HG03066 (cell line): Measurements from ENCODE around the gene CEMIP.

Experiments used
- ATAC-seq: cut with Tn5 transposase; IDR thresholded peaks from one replicate; pipeline ENCODE4 v1.9.1; 2021; ENCODE audit warnings: low read depth; ENCODE audit not compliant: unreplicated experiment

CEMIP gene

DNA sequence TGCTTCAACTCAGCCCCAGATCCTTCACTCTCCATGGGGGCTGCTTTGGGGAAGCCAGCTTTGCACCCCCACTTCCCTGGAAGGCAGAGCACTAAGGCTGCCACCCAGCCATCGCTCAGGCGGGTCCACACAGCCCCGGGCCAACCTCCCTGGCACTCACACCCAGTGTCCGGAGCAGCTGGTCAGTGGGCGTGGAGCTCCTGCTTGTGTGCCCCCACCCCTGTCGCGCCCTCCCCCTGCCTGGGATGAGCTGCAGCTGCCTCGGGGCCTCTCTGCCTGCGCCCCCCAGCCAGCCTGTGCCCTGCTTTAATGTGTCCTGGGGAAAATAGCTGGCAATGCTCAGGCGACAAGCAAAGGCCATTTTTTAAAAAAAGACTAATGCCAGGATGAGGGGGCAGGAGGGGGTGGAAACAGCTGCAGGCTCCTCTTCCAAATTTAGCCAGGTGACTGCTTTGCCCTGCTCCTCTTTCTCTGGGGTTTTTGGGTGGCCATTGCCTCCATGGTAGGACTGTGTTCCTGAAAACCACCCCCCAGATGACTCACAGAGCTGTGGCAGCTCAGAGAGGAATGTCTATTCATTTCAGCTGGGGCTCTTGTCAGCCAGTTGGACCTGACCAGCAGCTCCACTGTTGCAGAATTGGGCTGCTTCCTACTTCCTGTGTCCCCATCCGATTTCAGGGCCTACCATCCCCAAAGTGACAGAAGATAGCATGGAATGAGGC lies 65.0 kb downstream of the CEMIP start:
- no peak for ATAC-seq

DNA sequence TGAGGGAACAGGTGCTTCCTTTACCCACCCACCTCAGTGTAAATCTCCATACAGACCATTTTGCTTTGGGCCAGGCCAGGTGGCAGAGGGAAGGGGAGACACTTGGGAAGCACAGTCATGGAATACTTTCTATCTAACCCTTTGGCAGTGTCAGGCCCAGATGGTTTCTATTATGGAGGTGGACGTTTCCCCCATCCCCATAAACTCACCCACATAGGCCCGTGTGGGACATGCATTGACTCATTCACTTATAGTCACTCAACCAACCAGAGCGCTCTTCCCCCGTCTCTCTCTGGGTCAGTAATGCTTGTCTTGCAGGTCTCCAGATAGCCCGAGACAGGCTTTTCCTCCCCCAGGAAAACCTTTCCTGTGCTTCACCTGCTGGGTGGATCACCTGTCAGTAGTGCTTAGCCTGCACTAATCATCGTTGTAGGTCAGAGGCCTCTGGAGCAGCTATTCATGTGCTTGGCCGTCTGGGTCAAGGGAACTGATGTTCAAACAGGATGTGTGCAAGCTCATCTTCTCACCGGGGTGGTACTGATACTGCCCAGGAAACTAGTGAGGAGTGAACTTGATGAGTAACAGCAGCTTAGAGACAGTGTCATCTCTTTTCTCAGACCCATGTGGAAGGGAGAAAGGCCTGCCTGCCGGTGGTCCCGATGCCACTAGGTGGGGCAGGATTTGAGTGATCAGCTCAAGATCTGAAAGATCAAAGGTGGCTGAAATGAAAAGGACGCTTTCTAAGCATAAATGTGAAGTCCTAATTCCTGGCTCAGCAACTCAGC lies 67.1 kb downstream of the CEMIP start:
- no peak for ATAC-seq

DNA sequence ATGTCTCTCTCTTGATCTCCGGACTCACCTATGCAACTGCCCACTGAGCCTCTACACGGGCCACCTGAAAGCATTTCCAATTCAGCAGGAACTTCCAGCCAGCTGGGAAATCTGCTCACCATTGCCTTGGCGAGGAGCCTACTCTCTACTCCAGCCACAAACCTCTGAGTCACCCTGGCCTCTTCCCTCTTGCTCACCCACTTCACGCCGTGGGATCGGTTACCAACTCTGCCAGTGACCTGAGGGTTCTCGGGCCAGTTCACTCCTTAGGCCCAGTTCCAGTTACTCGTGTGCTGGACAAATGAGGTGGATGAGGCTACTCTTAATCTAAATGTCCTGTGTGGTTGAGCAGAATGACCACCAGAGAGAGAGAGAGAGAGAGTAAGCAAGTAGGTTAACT lies 70.1 kb downstream of the CEMIP start:
- no peak for ATAC-seq

DNA sequence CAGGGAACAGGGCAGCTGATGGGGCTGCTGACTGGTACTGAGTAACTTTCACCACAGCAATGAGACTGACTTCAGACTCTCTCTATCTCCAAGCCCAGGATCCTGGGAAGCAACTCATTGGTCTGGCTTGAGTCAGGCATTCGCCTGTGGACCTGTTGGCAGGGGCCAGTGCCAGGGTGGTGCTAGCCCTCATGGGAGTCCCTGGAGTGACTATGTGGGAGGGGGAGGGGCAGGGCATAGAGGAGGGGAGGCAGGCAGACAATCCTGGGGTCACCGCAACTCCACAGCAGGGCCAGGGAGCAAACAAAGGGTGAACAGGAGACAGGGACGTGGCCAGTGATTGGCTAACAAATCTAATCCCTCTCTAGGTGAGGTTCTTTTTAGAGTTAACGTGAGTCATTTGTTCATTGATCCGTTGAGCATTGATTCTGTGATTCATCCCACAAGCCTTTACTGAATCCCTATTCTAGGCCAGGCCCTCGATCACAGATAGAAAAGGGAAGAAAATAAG lies 71.8 kb downstream of the CEMIP start:
- ATAC-seq = no peak

DNA sequence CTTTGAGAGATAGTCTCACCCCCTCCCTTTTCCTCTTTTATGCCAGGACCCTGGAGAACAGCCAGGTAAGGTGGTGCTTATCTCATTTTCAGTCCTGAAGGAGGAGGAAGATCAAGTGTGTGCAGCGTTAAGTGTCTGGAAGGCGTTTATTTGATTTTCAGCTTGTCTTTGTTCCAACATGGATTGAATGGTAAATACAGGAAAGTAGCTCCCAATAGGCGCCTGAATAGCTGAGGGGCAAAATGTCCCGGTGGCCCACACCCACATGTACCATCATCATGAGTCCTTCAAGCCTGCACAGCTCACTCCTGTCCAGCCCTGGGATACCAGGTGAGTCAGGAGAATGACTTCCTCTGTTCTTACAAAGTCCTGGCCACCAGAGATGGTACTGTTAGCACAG lies 73.5 kb downstream of the CEMIP start:
- no peak for ATAC-seq

DNA sequence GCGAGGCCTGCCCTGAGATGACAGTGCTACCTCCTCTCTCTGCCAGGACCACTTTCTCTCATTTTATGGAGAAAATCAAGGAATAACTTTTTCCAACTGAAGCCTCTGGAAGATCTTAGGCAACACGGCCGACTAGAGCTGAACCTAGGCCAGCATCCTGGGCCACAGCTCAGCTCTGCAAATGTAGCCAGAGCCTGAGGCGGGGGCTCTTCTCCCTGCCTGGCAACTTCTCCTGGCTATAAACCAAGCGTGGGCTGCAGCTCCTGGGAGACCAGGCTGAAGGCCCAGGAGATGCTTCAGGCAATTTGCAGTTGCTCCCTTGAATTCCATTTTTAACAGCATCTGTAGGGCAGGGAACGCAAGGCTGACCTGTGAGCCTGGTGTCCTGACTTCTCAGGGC lies 74.9 kb downstream of the CEMIP start:
- ATAC-seq = no peak

DNA sequence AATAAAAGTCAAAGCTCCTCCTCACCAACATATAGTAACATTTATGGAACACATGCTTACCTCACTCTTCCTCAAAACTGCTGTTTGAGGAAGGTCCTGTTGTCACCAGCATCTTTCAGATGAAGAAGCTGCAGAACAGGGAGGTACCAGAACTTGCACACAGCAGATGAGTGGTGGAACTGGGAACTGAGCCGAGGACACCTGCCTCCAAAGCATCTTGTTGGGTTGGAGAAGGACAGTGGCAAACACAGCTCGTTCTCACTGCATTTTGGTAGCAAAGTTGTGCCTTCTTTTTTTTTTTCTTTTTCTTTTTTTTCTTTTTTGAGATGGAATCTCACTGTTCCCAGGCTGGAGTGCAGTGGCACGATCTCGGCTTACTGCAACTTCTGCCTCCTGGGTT lies 76.0 kb downstream of the CEMIP start:
- ATAC-seq = no peak

DNA sequence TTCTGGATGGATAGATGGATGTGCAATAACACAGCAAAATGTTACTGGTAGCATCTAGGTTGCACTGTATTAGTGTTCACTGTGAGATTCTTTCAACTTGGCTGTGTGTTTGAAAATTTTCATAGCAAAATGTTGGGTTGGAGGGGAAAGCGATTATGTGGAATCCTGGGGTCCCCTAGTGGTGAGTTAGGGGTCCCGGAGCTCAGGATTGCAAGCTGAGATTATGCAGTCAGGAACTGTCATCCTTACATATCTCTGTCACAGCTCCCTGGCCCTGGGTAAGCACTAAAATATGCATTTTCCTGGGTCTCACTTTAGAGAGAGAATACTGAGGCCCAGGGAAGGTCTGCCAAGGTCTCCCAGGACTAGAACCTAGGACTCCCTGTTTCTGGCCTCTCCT lies 77.2 kb downstream of the CEMIP start:
- ATAC-seq = no peak

DNA sequence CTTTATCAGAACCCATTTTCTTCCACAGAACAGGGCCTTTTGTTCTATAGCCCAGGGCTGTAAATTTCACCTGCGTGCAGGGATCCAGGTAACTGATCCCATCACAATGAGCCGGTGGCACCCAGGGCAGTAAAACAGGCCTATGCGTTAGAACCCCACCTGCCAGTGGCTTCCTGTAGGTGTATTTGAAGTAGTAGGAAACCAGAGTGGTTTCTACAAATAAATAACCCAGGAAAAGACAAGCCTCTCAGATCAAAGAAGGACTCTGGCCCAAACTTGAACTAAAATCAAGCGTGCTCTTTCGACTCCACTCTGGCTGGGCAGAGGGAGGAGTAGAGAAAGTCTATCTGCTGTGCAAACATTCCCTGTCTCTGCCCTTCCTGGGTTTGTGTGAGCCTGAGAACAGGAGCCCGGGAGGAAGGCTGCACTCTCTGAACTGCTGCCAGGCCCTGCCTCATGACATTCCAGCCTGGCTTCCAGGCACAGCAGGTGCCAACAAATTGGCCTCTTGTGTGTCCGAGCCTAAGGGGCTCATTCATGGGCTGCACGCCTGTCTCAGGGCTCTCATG lies 77.7 kb downstream of the CEMIP start:
- ATAC-seq = no peak

DNA sequence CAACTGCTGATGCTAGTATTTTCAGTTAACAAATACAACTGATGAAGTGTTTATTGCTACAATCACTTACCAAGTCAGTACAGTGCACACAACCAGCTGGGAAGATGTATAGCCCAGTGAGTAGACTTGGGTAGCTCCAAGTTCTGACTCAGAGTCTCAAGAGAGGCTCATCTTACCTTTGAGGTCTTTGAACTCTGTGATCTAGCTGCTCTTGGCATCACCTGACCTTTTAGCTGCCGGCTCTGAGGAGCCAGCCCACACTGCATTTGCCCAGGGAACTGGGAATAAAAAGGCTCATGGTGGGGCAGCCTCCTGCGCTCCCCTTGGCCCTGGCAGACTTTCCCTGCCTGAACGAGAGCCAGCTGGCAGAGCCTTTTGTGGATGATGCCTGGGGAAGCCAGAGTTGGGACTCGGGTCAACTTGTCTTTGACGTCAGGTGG lies 82.6 kb downstream of the CEMIP start:
- ATAC-seq = no peak

DNA sequence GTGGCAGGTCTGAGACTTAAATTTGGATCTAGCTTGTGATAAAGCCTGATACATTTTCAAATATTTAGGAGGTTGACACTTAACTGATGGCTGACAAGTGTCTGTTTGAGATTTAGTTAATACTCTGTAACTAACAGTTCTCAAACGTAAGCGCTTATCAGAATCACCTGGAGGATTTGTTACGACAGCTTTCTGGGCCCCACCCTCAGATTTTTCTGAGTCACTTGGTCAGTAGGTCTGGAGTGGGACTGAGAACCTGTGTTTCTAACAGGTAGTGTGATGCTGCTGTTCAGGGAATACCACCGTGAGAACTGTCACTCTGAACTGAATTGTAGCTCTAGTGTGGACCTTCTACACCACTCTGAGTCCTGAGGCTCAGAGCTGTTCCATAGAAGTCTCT lies 85.5 kb downstream of the CEMIP start:
- ATAC-seq = no peak

DNA sequence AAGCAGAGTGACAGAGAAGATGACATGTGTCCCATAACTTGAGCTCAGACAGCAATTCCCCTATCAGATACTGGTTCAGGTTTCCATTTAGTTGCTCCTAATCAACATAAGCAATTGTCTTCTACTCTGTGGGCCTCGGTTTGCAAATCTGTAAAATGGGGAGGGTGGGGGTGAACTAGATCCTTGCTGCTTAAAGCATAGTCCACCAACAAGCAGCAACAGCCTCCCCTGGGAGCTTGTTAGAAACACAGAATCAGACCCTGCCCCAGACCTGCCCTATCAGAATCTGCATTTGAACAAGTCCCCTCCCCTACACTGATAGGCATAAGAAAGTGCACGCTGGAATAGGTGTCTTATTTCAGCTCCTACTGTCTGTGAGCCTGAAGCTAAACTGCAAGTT lies 87.8 kb downstream of the CEMIP start:
- no peak for ATAC-seq

DNA sequence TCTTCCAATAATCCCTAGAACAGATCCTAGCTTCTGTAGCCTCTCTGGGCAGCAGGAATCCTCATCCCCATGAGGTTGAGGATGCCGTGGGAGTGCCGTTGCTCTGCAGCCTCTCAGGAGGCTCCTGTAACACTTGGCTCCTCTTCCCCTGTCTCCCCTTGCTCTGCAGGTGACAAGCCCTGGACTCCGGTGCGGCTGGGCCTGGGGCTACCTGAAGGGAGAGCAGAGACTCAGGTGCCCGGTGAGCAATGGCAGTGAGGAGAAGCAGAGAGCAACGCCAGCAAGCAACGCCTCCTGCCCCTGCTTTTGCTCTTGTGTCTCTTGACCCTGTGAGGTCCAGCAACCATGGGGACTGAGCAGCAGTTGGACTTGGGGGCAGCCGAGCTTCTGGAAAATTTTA lies 91.2 kb downstream of the CEMIP start:
- no peak for ATAC-seq

DNA sequence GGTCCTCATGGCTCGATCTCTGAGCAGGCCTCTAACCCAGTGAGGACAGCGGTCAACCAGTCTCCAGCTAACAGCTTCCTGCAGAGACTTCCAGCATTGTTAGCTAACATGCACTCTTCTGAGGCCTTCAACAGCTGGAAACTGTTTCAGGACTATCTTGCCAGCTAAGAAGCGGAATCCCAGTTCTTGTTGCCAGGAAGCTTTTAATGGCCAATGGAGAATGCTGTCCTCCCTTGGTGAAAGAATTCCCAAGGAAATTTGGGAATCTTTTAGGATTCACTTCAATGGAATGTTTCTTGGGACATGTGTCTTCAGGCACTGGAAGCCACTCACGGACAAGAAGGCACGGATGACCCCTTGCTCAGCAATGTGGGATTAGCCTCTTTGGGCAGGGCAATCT lies 91.7 kb downstream of the CEMIP start:
- ATAC-seq = no peak

DNA sequence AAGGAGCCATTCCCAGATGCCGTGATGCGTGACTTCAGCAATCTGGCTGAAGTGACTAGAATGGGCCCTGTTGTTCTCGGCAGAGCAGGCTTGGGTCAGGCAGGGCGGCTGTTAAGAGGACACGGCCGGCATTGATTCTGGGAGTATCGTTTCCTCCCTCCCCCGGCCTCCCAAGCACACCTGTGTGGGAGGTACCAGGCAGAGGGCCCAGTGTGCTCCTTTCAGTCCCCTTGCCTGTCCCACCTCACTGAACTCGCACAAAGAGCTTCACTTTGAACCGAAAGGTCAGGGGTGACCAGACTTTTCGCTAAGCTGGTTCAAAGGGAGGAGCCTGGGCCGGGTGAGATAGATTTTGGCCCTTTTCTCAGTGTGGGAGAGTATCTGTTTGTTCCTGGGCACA lies 92.7 kb downstream of the CEMIP start:
- no peak for ATAC-seq

DNA sequence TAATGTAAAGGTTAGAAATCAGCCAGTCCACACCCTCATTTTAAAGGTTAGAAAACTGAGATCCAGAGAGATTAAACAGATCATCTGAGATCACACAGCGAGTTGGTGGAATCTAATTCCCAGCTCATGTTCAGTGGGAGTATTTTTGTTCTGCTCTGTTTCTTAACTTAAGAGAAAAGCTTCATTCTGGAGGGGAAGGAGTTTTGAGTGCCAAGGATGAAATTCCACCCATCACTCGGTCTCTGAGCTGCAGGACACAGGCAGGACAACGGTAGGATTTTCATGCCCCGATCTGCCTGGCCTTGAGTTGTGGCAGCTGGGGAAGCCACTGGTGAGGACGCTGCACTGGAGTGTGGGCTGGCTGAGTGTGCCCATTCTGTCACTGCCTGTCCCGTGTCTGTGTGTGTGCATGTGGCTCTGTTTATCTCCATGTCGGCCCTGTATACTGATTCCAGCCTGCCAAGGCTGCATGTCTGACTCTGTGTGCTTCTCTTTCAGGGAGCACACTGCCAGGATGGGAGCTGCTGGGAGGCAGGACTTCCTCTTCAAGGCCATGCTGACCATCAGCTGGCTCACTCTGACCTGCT lies 94.3 kb downstream of the CEMIP start:
- ATAC-seq = no peak

DNA sequence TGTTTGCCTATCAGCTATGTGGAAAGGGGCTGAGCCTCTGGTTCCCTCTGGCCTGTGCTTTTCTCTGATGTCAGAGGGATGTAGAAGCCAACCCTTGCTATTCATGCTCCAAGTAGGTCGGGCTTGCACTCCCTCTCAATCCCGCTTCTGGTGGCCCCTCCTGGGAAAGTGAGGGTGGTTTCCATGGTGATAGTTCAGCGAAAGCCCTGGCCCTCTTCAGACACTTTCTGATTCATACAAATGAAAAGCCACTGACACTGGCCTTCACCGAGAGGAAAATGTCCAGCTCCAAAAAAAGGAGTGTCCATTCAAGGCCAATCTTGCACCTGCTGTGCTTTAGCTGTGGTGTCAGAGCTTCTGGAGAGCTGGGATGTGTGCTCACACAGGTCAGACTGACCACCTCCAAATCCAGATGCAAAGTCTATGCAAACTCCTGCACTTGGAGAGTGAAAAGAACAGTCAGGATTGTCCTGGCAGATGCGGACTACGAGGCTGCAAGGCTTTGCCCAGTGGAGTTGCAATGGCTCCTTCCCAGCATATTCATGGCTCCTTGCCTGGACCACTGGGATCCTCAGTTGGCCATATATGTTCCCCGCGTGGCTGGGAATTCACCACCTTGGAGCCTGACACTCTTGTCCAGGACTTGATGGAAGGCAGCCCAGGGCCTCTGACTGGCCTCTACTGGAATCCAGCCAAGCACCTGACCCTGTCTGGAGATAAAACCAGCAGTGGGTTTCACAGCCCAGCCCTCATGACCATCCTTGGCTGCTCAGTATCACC lies 96.6 kb downstream of the CEMIP start:
- no peak for ATAC-seq

DNA sequence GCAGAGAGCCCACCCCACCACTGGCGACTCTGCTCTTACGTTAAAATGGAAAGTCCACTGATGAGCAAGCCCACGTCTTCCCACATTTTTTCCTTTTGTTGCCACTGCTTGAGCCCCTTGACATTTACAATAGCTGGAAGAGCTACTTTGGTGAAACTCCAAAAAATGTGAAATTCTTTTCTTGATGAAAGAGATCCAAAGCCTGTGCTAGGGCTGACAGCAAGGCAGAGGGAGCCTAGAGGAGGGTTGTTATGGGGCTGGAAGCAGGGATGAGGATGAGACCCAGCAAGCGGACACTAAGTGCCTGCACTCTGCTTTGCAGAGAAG lies 97.1 kb downstream of the CEMIP start:
- no peak for ATAC-seq

DNA sequence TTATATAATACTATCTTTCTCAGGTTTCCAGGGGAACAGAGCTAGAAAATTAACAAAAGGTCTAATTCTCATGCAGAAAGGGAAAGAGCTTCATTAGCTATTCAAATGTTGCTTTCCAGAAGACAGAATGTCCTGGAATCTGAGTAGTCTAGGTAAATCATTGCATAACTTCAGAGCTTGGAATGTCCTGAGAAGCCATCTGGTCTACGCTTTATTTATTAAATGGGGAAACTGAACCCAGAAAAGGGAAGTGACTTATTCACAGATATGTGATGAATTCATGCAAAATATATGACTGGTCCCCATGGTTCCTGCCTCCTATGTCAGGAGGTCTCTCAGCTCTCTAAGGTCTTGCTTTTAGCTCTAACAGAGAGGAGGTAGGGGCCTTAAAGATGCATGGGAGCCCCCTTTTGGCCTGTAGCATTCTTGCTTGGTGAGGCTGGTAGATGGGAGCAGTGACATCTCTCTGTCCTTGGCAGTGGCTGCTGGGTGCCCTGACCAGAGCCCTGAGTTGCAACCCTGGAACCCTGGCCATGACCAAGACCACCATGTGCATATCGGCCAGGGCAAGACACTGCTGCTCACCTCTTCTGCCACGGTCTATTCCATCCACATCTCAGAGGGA lies 99.2 kb downstream of the CEMIP start:
- ATAC-seq = no peak

DNA sequence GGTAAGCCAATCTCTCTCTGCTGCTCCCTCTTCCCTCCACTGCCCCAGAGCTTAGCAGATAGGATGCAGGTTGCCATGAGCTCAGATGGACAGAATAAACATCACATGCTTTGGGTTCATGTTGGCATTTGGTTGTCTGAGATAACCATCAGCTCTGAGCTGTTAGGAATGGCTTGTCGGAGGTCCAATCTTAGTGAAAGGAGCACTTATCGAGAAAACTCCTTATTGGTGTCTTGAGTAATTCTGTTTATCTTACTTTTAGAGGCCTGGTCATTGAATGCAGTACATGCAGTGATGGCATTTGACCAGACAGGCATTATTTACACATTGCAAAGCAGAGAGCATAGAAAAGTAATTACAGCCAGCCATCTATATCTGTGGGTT lies 99.7 kb downstream of the CEMIP start:
- ATAC-seq = no peak
